Lung (tissue), 12 donors: ENCODE measurements around the gene BPNT1. TPM values are rescaled to one million over a fixed set of nuclear protein-coding genes. Genes with fewer than 3 reads are reported as not detected.
A peak's percentile ranks its signal among the peaks of the same experiment; 100 is the strongest.

Experiments used
- ATAC-seq: fragments of 200-7000 bp; cut with Tn5 transposase; one replicate; pipeline ENCODE4 v1.9.1; 2020; ENCODE audit warnings: moderate number of reproducible peaks; ENCODE audit not compliant: insufficient read depth, low FRiP score
- DNase-seq, 3 donors: peaks; one replicate each; pipeline ENCODE4 v3.0.0-alpha.2; 2013 to 2017
- H3K27ac ChIP-seq, 2 donors: one replicate each; pipeline ENCODE4 v1.5.1; 2013; ENCODE audit warnings: mild to moderate bottlenecking in 2 of 2, moderate library complexity in 2 of 2, control low read depth in 1 of 2, inconsistent platforms in 1 of 2, low read depth in 1 of 2, low read length in 1 of 2
- H3K27me3 ChIP-seq, 3 donors: one replicate each; pipeline ENCODE4 v1.5.1; 2013; ENCODE audit warnings: low read length in 2 of 3; ENCODE audit not compliant: control insufficient read depth in 3 of 3, insufficient read depth in 3 of 3
- H3K36me3 ChIP-seq, 4 donors: one replicate each; pipeline ENCODE4 v1.5.1; 2013; ENCODE audit warnings: low read length in 4 of 4, mild to moderate bottlenecking in 1 of 4, moderate library complexity in 1 of 4; ENCODE audit not compliant: control insufficient read depth in 4 of 4, insufficient read depth in 4 of 4
- H3K4me1 ChIP-seq, 5 donors: one replicate each; pipeline ENCODE4 v1.5.1; 2013; ENCODE audit warnings: low read length in 5 of 5, mild to moderate bottlenecking in 2 of 5, moderate library complexity in 1 of 5; ENCODE audit not compliant: control insufficient read depth in 5 of 5, insufficient read depth in 5 of 5
- H3K4me3 ChIP-seq: one replicate; pipeline ENCODE4 v1.5.1; 2013; ENCODE audit warnings: mild to moderate bottlenecking, control low read depth, moderate library complexity
- H3K9ac ChIP-seq, 2 donors: one replicate each; pipeline ENCODE4 v1.5.1; 2013; ENCODE audit warnings: low read length in 2 of 2, control low read depth in 1 of 2; ENCODE audit not compliant: insufficient read depth in 1 of 2
- H3K9me3 ChIP-seq, 4 donors: one replicate each; pipeline ENCODE4 v1.5.1; 2013; ENCODE audit warnings: low read length in 3 of 4, mild to moderate bottlenecking in 1 of 4, moderate library complexity in 1 of 4; ENCODE audit not compliant: control insufficient read depth in 4 of 4, insufficient read depth in 3 of 4
- WGBS, 2 donors: extraction: QIAGEN DNeasy Blood & Tissue Kit; methylation state at CpG; one replicate each; pipeline ENCODE4 v1.1.7; 2013; 5-methylcytosine and 5-hydroxymethylcytosine counted together
- polyA plus RNA-seq, 2 donors: library from polyadenylated mRNA; stranded (reverse); fragments of 200-250 nt; gene quantifications; one replicate each; pipeline ENCODE4 v1.2.1, GENCODE V29; 2013
- total RNA-seq, 2 donors: library from RNA; depleted of rRNA in 1 of 2; stranded (reverse); fragments of >200 nt in 1 of 2; gene quantifications; one replicate each; pipeline ENCODE4 v1.2.1, GENCODE V29; 2014 to 2021
- TF ChIP-seq, protein P1 (sequence below): IDR thresholded peaks from 2 replicates; pipeline ENCODE4 v1.5.1; 2012; ENCODE audit warnings: mild to moderate bottlenecking; ENCODE audit errors: control extremely low read depth, extremely low read depth
- donor health status: control.
- donor health status: control.
- donor health status: Bipolar disorder and iron deficiency.
- donor health status: healthy.
- donor health status: DM: yes; HTN: yes; CAD: no.

BPNT1 gene
- total and polyA plus RNA-seq, 4 donors = 15.9 to 28.1 (median 22.0) TPM

DNA sequence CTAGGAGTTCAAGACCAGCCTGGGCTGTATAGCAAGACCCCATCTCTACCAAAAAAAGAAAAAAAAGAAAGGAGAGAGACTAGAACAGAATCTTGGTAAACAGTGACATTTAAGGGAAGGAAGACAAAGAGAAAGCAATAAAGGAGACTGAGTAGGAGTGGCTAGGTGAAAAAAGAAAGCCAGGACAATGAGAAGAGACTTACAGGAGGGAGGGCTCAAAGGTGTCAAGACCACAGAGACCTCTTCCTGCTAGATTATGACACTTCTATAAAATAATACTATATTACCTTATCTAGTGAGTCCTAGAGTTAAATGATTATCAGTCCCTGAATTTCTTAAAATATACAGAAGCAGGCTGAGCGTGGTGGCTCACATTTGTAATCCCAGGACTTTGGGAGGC, 33.2 kb downstream of the BPNT1 start:
- TF ChIP-seq, protein P1, sequence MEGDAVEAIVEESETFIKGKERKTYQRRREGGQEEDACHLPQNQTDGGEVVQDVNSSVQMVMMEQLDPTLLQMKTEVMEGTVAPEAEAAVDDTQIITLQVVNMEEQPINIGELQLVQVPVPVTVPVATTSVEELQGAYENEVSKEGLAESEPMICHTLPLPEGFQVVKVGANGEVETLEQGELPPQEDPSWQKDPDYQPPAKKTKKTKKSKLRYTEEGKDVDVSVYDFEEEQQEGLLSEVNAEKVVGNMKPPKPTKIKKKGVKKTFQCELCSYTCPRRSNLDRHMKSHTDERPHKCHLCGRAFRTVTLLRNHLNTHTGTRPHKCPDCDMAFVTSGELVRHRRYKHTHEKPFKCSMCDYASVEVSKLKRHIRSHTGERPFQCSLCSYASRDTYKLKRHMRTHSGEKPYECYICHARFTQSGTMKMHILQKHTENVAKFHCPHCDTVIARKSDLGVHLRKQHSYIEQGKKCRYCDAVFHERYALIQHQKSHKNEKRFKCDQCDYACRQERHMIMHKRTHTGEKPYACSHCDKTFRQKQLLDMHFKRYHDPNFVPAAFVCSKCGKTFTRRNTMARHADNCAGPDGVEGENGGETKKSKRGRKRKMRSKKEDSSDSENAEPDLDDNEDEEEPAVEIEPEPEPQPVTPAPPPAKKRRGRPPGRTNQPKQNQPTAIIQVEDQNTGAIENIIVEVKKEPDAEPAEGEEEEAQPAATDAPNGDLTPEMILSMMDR = no peak
- no peaks in the 10 kb centered on the region for H3K9me3 ChIP-seq
- WGBS, 2 donors = 86 to 89% methylated on average over 1 of the region's 1 CpG
- H3K4me1 ChIP-seq = no peaks in the 10 kb centered on the region
- H3K9ac ChIP-seq = no peak overlapping the region
- no peak for DNase-seq
- H3K27ac ChIP-seq = no peak overlapping the region
- H3K4me3 ChIP-seq = no peak overlapping the region
- H3K27me3 ChIP-seq = no peaks in the 10 kb centered on the region
- ATAC-seq = no peak
- H3K36me3 ChIP-seq = peaks cover 0 to 5% (median 3%) of the 10 kb centered on the region in 4 donors

- Histone ChIP-seq H3K9ac (peak within 1 kb of the TSS; percentile 87 to 90), H3K4me1 (peaks cover 0 to 6% (median 0%) of the 10 kb centered on the region in 5 donors), H3K36me3 (no peaks in the 10 kb centered on the region), H3K27ac (peak within 1 kb of the TSS; percentile 59 to 94), H3K4me3 (peak within 1 kb of the TSS; percentile 92), H3K27me3 (no peaks in the 10 kb centered on the region), H3K9me3 (no peaks in the 10 kb centered on the region)
- ATAC-seq (peak; percentile 100), DNase-seq (peak; percentile 95 to 98 (median 95))
- WGBS, 2 donors = 0% methylated on average over 65 to 71 of the region's 71 CpGs
- TF ChIP-seq, protein P1 = peak; percentile 44
These were observed 43.3 kb downstream of the BPNT1 start, which contains the start of gene EPRS1 for GRCh38 chr1:220046052-220046930. EPRS1 (minus strand) TSS chr1:220046505; CDS start chr1:220046388, 117 bp downstream.

DNA sequence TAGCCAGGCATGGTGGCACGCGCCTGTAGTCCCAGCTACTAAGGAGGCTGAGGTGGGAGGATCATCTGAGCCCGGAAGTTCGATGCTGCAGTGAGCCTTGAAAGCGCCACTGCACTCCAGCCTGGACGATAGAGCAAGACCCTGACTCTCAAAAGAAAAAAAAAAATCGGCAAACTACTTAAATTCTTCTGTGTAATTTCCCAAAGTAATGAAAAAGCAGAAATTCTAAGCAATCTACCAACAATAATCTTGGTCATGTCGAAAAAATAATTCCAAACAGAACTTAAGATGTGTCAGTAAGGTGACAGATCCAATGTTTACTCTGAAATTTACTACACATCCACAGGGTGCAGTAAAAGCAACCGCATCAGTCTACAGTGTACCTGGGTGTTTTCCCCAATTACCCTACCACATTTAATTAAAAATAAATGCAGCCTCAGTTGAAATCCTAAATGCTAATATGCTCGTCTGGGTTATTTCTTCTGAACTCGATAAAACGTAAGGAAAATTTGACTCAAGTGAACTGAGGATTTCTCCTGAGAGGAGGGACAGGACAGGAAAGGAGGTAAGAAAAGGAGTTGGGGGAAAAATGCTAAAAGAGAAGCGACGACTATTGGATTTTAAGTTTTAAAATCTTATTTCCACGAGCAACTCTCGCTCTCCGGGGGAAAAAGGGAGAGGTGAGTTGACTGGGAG, 44.1 kb downstream of the BPNT1 start:
- peaks cover 0 to 6% (median 0%) of the 10 kb centered on the region in 5 donors for H3K4me1 ChIP-seq

More for the DNA sequence above, 44.1 kb downstream of the BPNT1 start:
- Histone ChIP-seq H3K9me3 (no peaks in the 10 kb centered on the region), H3K9ac (peak overlapping the region; percentile 87 to 90), H3K27me3 (no peaks in the 10 kb centered on the region), H3K27ac (peak overlapping the region; percentile 59 to 94), H3K4me3 (peak overlapping the region; percentile 92), H3K36me3 (no peaks in the 10 kb centered on the region)
- 24 to 28% methylated on average over 17 of the region's 17 CpGs for WGBS, 2 donors
- DNase-seq (no peak), ATAC-seq (no peak)
- TF ChIP-seq, protein P1 = no peak
